Caki2 (cell line): ENCODE data around the gene MROH7. TPM values are rescaled to one million over a fixed set of nuclear protein-coding genes. Genes with fewer than 3 reads are reported as not detected.

ENCODE experiments used
- DNase-seq: peaks from one replicate; pipeline ENCODE4 v3.0.0-alpha.2; 2015; ENCODE audit warnings: low read depth
- in situ Hi-C: cut with HindIII; loops from 2 replicates; pipeline ENCODE4 v1.10.0; 2016; ENCODE audit warnings: low sequenced_read_pairs, low pct_unique_long_range_greater_than_20kb, mixed read lengths
- total RNA-seq: library from RNA; depleted of rRNA; stranded (reverse); fragments of >200 nt; shearing (Covaris generic); gene quantifications from 2 replicates; pipeline ENCODE4 v1.2.3, GENCODE V29; 2014; ENCODE audit warnings: low replicate concordance

Gene MROH7
- total RNA-seq, 1 experiment from 2014 or later, result not detected

- in situ Hi-C loops, result no loop called here
- DNase-seq, result no peak
These were observed 2.1 kb downstream of the MROH7 start for GRCh38 chr1:54643736-54644135.

- in situ Hi-C loops, result no loop called here
- DNase-seq, result no peak
These were observed 4.5 kb downstream of the MROH7 start for GRCh38 chr1:54645806-54646676.

- peak; percentile 40 for DNase-seq
- in situ Hi-C loops, result no loop called here
These were observed 7.7 kb downstream of the MROH7 start for GRCh38 chr1:54649130-54649898.

GRCh38 chr1:54649921-54650320 lies 8.3 kb downstream of the MROH7 start:
- DNase-seq, result no peak
- in situ Hi-C loops, result no loop called here

GRCh38 chr1:54650417-54650816 lies 8.8 kb downstream of the MROH7 start:
- in situ Hi-C loops, result no loop called here
- no peak for DNase-seq

- no peak for DNase-seq
- in situ Hi-C loops, result no loop called here
These were observed 10.0 kb downstream of the MROH7 start for GRCh38 chr1:54651608-54652007.

- in situ Hi-C loops, result no loop called here
- DNase-seq, result no peak
These were observed 10.6 kb downstream of the MROH7 start for GRCh38 chr1:54652168-54652567.

GRCh38 chr1:54653036-54653435 lies 11.4 kb downstream of the MROH7 start:
- in situ Hi-C loops, result no loop called here
- no peak for DNase-seq

GRCh38 chr1:54658164-54658913 lies 16.8 kb downstream of the MROH7 start:
- in situ Hi-C loops, result no loop called here
- DNase-seq, result no peak

- in situ Hi-C loops, result no loop called here
- no peak for DNase-seq
These were observed 22.1 kb downstream of the MROH7 start for GRCh38 chr1:54663725-54664124.

GRCh38 chr1:54664364-54664763 lies 22.8 kb downstream of the MROH7 start:
- in situ Hi-C loops, result no loop called here

GRCh38 chr1:54665852-54666251 lies 24.3 kb downstream of the MROH7 start:
- in situ Hi-C loops, result no loop called here
- no peak for DNase-seq

More at GRCh38 chr1:54664364-54664763, 22.8 kb downstream of the MROH7 start:
- DNase-seq, result no peak

GRCh38 chr1:54666333-54666732 lies 24.7 kb downstream of the MROH7 start:
- in situ Hi-C loops, result no loop called here
- DNase-seq, result no peak

- DNase-seq, result no peak
- in situ Hi-C loops, result no loop called here
These were observed 26.2 kb downstream of the MROH7 start for GRCh38 chr1:54667797-54668196.

- DNase-seq, result no peak
- in situ Hi-C loops, result no loop called here
These were observed 27.0 kb downstream of the MROH7 start for GRCh38 chr1:54668567-54668966.

GRCh38 chr1:54671985-54672608 lies 30.5 kb downstream of the MROH7 start:
- in situ Hi-C loops, result no loop called here
- DNase-seq, result peak; percentile 52

- in situ Hi-C loops, result no loop called here
- no peak for DNase-seq
These were observed 37.4 kb downstream of the MROH7 start for GRCh38 chr1:54678776-54679643.
